ENCODE measurements around the gene ATP2B2. TPM values are rescaled to one million over a fixed set of nuclear protein-coding genes. Genes with fewer than 3 reads are reported as not detected.
"Not testable (repeated sequence)": the region's sequence is repeated elsewhere in the genome, so short reads cannot be mapped to it uniquely, and the experiment has no call there.

The ATP2B2 gene
- total RNA-seq, 1 donor from 2014 or later, result 0.09 TPM

DNA sequence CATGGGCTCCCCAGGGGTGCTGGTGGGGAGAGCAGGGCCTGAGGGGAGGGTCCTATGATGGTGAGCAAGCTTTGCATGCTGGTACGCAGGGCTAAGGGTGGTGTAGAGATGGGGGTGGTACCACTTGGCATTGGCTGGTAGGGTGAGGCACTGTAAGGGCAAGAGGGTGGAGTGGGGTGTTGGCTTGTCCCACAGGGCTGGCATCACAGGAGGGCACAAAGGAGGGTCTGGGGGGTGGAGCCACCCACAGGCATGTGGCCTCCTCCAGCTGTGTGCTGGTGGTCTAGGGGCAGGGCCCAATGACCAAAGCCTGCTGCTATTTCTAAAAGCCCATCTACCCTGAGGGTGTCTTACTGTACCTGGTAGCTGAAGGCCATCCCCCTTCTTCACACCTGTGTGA is 119.3 kb downstream of the ATP2B2 start:
- ATAC-seq, result no peak
- intact Hi-C loops (cut with DNase I), result no loop called here
- Histone ChIP-seq H3K4me1 (no peaks in the 10 kb centered on the region), H3K9me3 (peaks cover 12% of the 10 kb centered on the region), H3K4me3 (no peak overlapping the region), H3K36me3 (no peaks in the 10 kb centered on the region), H3K27ac (no peak overlapping the region), H3K27me3 (ENCODE audit: low read depth) (peaks cover 8% of the 10 kb centered on the region)
- TF ChIP-seq, protein P1, sequence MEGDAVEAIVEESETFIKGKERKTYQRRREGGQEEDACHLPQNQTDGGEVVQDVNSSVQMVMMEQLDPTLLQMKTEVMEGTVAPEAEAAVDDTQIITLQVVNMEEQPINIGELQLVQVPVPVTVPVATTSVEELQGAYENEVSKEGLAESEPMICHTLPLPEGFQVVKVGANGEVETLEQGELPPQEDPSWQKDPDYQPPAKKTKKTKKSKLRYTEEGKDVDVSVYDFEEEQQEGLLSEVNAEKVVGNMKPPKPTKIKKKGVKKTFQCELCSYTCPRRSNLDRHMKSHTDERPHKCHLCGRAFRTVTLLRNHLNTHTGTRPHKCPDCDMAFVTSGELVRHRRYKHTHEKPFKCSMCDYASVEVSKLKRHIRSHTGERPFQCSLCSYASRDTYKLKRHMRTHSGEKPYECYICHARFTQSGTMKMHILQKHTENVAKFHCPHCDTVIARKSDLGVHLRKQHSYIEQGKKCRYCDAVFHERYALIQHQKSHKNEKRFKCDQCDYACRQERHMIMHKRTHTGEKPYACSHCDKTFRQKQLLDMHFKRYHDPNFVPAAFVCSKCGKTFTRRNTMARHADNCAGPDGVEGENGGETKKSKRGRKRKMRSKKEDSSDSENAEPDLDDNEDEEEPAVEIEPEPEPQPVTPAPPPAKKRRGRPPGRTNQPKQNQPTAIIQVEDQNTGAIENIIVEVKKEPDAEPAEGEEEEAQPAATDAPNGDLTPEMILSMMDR (IDR thresholded peaks at IDR 0.05), result no peak
- DNase-seq, result no peak

DNA sequence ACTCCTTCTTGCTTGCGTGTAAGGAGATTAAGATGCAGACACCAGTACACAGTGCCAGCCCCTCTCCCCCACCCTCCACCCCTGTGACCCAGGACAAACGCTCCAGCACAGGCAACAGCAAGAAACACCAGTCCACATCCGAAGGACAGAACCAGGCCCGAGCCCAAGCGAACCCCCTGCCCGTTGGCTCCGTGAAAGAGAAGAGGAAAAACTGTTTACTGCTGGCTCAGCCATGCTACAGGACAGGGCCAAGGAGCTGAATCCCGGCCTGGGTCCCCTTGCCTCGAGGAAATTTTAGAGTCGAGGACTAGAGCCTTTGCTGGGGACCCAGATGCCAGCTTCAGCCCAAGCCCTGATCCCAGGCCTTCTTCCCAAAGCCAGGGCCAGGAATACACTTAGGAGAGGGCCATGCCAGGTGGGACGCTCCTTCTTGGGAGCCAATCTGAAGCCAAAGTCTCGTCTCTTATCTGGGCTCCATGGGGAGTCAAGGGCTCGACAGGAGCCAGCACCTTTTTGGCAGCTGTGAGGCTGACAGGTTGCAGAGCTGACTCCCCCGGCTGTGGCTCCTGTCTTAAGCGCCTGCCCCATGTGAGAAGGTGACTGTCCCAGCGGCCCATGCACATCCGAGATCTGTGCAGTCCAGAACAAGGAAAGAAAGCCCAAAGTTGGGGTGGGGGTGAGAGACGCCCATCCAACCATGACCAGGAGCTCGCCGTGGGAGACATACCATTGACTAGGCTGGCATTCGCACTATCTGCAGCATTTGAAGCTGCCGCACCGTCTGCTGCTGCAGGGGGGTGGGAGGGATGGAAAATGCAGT is 120.6 kb downstream of the ATP2B2 start:
- peaks cover 12% of the 10 kb centered on the region for H3K9me3 ChIP-seq
- TF ChIP-seq, protein P1 (IDR thresholded peaks at IDR 0.05), result no peak
- H3K4me3 ChIP-seq, result no peak overlapping the region
- H3K4me1 ChIP-seq, result no peaks in the 10 kb centered on the region
- DNase-seq (no peak), ATAC-seq (no peak)
- H3K27me3 ChIP-seq (ENCODE audit: low read depth), result peaks cover 8% of the 10 kb centered on the region
- intact Hi-C loops (cut with DNase I), result no loop called here
- no peaks in the 10 kb centered on the region for H3K36me3 ChIP-seq
- H3K27ac ChIP-seq, result no peak overlapping the region

DNA sequence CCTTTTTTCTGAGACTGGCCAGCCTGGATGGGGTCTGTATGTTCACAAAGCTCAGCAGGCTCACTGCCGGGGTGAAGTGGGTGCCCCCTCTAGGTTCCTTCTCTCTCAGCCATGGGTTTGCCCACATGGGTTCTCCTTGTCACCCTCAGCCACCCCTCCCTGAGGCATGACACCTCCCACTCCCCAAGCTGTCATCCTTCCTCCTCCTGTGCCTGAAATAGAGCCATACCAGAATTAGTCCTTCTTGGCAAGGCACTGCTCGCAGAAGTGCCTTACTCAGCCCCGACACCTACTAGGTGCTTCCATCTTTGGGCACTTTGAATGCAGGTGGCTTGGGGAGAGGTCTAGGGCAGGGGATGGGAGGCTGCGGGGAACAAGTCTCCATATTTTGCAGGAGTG is 121.5 kb downstream of the ATP2B2 start:
- no peak overlapping the region for H3K27ac ChIP-seq
- H3K36me3 ChIP-seq, result no peaks in the 10 kb centered on the region
- H3K4me1 ChIP-seq, result no peaks in the 10 kb centered on the region
- no peak overlapping the region for H3K4me3 ChIP-seq
- intact Hi-C loops (cut with DNase I), result no loop called here
- H3K27me3 ChIP-seq (ENCODE audit: low read depth), result peaks cover 8% of the 10 kb centered on the region
- ATAC-seq (no peak), DNase-seq (no peak)
- TF ChIP-seq, protein P1 (IDR thresholded peaks at IDR 0.05), result no peak
- peaks cover 11% of the 10 kb centered on the region for H3K9me3 ChIP-seq

DNA sequence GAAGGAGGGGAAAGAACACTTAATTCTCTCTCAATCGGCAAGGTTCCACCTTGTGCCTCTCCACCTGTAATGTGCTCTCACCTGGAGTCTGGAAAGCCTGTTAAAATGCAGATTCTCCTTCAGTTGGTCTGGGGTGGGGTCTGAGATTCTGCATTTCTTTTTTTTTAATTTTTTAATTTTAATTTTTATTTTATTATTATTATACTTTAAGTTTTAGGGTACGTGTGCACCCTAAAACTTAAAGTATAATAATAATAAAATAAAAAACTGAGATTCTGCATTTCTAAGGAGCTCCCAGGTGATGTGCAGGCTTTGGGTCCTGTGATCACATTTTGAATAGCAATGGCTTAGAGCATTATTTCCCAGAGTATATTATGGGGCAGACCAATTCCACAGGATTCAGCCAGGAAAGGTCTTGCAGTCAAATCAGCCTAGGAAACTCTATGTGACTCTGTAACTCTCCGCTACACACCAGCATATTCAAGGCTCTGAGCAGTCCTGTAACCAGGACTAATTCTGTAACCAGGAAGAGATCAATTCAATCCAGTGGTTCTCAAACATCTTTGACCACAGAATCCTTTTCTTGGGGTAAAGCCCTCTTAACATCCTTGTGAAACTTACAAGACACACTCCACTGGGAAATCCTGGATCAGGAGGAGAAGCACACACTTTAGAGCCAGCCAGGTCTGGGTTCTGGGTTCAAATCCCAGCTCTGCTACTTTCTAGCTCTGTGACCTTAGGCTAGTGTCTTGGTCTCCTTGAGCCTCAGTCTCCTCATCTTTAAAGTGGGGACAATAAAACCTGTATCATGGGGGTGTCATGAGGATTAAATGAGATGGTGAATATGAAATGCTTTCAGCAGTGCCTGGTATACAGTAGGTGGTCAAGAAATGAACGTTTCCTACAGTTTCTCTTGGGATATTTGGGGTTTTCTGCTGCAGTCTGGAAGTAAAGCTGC is 122.2 kb downstream of the ATP2B2 start:
- DNase-seq (no peak), ATAC-seq (no peak)
- H3K27ac ChIP-seq, result no peak overlapping the region
- intact Hi-C loops (cut with DNase I), result no loop called here
- peaks cover 4% of the 10 kb centered on the region for H3K9me3 ChIP-seq
- no peak overlapping the region for H3K4me3 ChIP-seq
- no peaks in the 10 kb centered on the region for H3K36me3 ChIP-seq
- H3K4me1 ChIP-seq, result no peaks in the 10 kb centered on the region
- TF ChIP-seq, protein P1 (IDR thresholded peaks at IDR 0.05), result no peak
- peaks cover 8% of the 10 kb centered on the region for H3K27me3 ChIP-seq (ENCODE audit: low read depth)

DNA sequence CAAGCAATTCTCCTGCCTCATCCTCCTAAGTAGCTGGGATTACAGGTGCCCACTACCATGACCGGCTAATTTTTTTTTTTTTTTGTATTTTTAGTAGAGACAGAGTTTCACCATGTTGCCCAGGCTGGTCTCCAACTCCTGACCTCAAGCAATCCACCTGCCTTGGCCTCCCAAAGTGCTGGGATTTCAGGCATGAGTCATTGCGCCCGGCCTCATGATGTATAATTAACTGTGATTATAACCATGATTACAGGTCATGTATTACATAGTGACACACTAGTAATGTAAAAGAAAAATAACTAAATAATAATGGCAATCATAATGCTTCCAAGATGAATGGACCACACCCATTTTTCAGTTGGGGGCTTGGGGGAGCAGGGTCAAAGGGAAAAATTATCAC is 122.9 kb downstream of the ATP2B2 start:
- H3K27ac ChIP-seq; H3K4me1 ChIP-seq; intact Hi-C loops (cut with DNase I); H3K4me3 ChIP-seq; H3K9me3 ChIP-seq; H3K36me3 ChIP-seq; ATAC-seq; DNase-seq; H3K27me3 ChIP-seq (ENCODE audit: low read depth): not testable (repeated sequence)
